HepG2 (cell line): Measurements from ENCODE around the gene C6orf132. TPM values are rescaled to one million over a fixed set of nuclear protein-coding genes. Genes with fewer than 3 reads are reported as not detected.
A peak's percentile ranks its signal among the peaks of the same experiment; 100 is the strongest.

Experiments
- ATAC-seq: fragments of 200-7000 bp; cut with Tn5 transposase; 3 replicates; pipeline ENCODE4 v1.9.1; 2020; ENCODE audit warnings: mild to moderate bottlenecking, moderate library complexity
- BruUV-seq: library from RNA; stranded (reverse); fragments of 400-500 nt; replicated peaks from 2 replicates; lab custom pipeline; 2021; lab: Mats Ljungman, UMichigan
- CTCF ChIA-PET: fragments of 300-600 bp; formaldehyde crosslinking; extraction: SDS; loops from one replicate; lab custom pipeline; 2021; ENCODE audit warnings: low total read pairs, inconsistent platforms, low intra/inter-chr PET ratio; lab: Yijun Ruan, JAX
- POLR2A ChIA-PET: fragments of 350-600 bp; sonication (Branson Sonifier 250); formaldehyde crosslinking; loops from one replicate; lab custom pipeline; 2020; ENCODE audit warnings: antibody characterized with exemption, inconsistent platforms; lab: Yijun Ruan, JAX
- DNase-seq: peaks from one replicate; pipeline ENCODE4 v3.0.0-alpha.2; 2015; ENCODE audit warnings: low spot score
- FAIRE-seq: peaks from 3 replicates; lab custom pipeline; 2011; peaks lifted over from hg19 to GRCh38; lab: Jason Lieb, UNC
- H2AFZ ChIP-seq: one replicate; pipeline ENCODE4 v1.6.1; 2011; ENCODE audit warnings: low read length, inconsistent platforms
- H3K27ac ChIP-seq: fragments of 300-600 bp; 3 replicates; pipeline ENCODE4 v1.8.0; 2011; ENCODE audit warnings: mixed run types, mild to moderate bottlenecking, mixed read lengths, low read length, inconsistent platforms; ENCODE audit not compliant: insufficient read depth; ENCODE audit errors: extremely low read length
- H3K27me3 ChIP-seq, 2 experiments: fragments of 200-600 bp in 1 of 2; 2 replicates in 1 of 2; 3 replicates in 1 of 2; pipeline versions ENCODE4 v1.6.0 to v1.8.0; 2011; ENCODE audit warnings: low read length in 2 of 2, mild to moderate bottlenecking in 2 of 2, moderate library complexity in 2 of 2, inconsistent platforms in 1 of 2; ENCODE audit not compliant: insufficient read depth in 2 of 2, control insufficient read depth in 1 of 2
- H3K36me3 ChIP-seq, 2 experiments: fragments of 200-600 bp in 1 of 2; replicated peaks in 1 of 2; 2 replicates in 1 of 2; 3 replicates in 1 of 2; pipeline versions ENCODE4 v1.5.1 to v1.8.0; 2011; ENCODE audit warnings: low read length in 2 of 2, inconsistent platforms in 1 of 2; ENCODE audit not compliant: insufficient read depth in 2 of 2, control insufficient read depth in 1 of 2
- H3K4me1 ChIP-seq: 2 replicates; pipeline ENCODE4 v1.5.1; 2012; ENCODE audit warnings: low read length, inconsistent platforms; ENCODE audit not compliant: insufficient read depth
- H3K4me2 ChIP-seq: 2 replicates; pipeline ENCODE4 v1.6.0; 2011; ENCODE audit warnings: low read depth, low read length, inconsistent platforms
- H3K4me3 ChIP-seq, 3 experiments: fragments of 200-600 bp in 1 of 3; sonication (generic), shearing (Covaris generic) in 1 of 3; replicated peaks in 1 of 3; 2 replicates each; pipeline ENCODE4 v1.5.1; 2011 to 2016; ENCODE audit warnings: low read length in 3 of 3, inconsistent platforms in 2 of 3, low read depth in 2 of 3, mild to moderate bottlenecking in 2 of 3, control low read depth in 1 of 3, mixed read lengths in 1 of 3; ENCODE audit not compliant: insufficient read depth in 1 of 3
- H3K79me2 ChIP-seq: one replicate; pipeline ENCODE4 v1.6.1; 2011; ENCODE audit warnings: low read length, inconsistent platforms; ENCODE audit not compliant: insufficient read depth
- H3K9ac ChIP-seq: 2 replicates; pipeline ENCODE4 v1.6.0; 2011; ENCODE audit warnings: mild to moderate bottlenecking, low read depth, low read length, inconsistent platforms; ENCODE audit not compliant: insufficient read depth
- H3K9me3 ChIP-seq: 2 replicates; pipeline ENCODE4 v1.5.1; 2012; ENCODE audit warnings: mild to moderate bottlenecking, low read length
- H4K20me1 ChIP-seq: 2 replicates; pipeline ENCODE4 v1.6.0; 2011; ENCODE audit warnings: inconsistent platforms, mild to moderate bottlenecking, low read length, moderate library complexity; ENCODE audit not compliant: insufficient read depth
- GATAD2A ChIP-seq: IDR thresholded peaks from 2 replicates; pipeline ENCODE4 v1.6.1; 2016
- KMT2A ChIP-seq: sonication (generic); formaldehyde crosslinking; IDR thresholded peaks from 2 replicates; pipeline ENCODE4 v1.4.0; 2020; ENCODE audit warnings: missing genetic modification reagents
- MAFG ChIP-seq: sonication (generic); formaldehyde crosslinking; IDR thresholded peaks from 2 replicates; pipeline ENCODE4 v1.5.1; 2020; ENCODE audit warnings: mild to moderate bottlenecking, missing genetic modification reagents
- MTA1 ChIP-seq: sonication (generic); formaldehyde crosslinking; IDR thresholded peaks from 2 replicates; pipeline ENCODE4 v1.4.0; 2020; ENCODE audit warnings: missing genetic modification reagents, mild to moderate bottlenecking, borderline replicate concordance
- MXD4 ChIP-seq: IDR thresholded peaks from 2 replicates; pipeline ENCODE4 v1.6.1; 2016; ENCODE audit warnings: mild to moderate bottlenecking, missing biosample characterization, missing genetic modification reagents
- NR2F6 ChIP-seq, 2 experiments: IDR thresholded peaks; 2 replicates each; pipeline ENCODE4 v1.6.1; 2016; ENCODE audit warnings: antibody characterized with exemption in 1 of 2, mild to moderate bottlenecking in 1 of 2
- PHF20 ChIP-seq: sonication (generic); formaldehyde crosslinking; IDR thresholded peaks from 2 replicates; pipeline ENCODE4 v1.5.0; 2020; ENCODE audit warnings: mild to moderate bottlenecking, missing genetic modification reagents
- SMYD3 ChIP-seq: sonication (generic); formaldehyde crosslinking; IDR thresholded peaks from 2 replicates; pipeline ENCODE4 v1.8.1; 2023; ENCODE audit warnings: mild to moderate bottlenecking, missing genetic modification reagents
- SP4 ChIP-seq: sonication (generic); formaldehyde crosslinking; IDR thresholded peaks from 2 replicates; pipeline ENCODE4 v1.8.1; 2023; ENCODE audit warnings: mild to moderate bottlenecking, missing genetic modification reagents
- ZFP82 ChIP-seq: sonication (generic); formaldehyde crosslinking; IDR thresholded peaks from 2 replicates; pipeline ENCODE4 v1.5.1; 2020; ENCODE audit warnings: mild to moderate bottlenecking, missing genetic modification reagents, borderline replicate concordance
- ZNF121 ChIP-seq: sonication (generic); formaldehyde crosslinking; IDR thresholded peaks from 2 replicates; pipeline ENCODE4 v1.5.0; 2020; ENCODE audit warnings: mild to moderate bottlenecking, missing genetic modification reagents
- ZNF616 ChIP-seq: sonication (generic); formaldehyde crosslinking; IDR thresholded peaks from 2 replicates; pipeline ENCODE4 v1.5.0; 2020; ENCODE audit warnings: low read depth, mild to moderate bottlenecking, missing genetic modification reagents
- ZNF879 ChIP-seq: sonication (generic); formaldehyde crosslinking; IDR thresholded peaks from 2 replicates; pipeline ENCODE4 v1.8.1; 2023; ENCODE audit warnings: missing genetic modification reagents
- WGBS: methylation state at CpG from one replicate; pipeline ENCODE4 v1.1.6; 2017; ENCODE audit warnings: low lambda C conversion rate; 5-methylcytosine and 5-hydroxymethylcytosine counted together
- in situ Hi-C: cut with HindIII; loops from 2 replicates; pipeline ENCODE4 v1.10.0; 2017; ENCODE audit warnings: low pct_unique_long_range_greater_than_20kb; ENCODE audit not compliant: extremely low pct_ligation_motif_present
- intact Hi-C: fragments of 100-400 bp; cut with micrococcal nuclease; formaldehyde crosslinking; loops from one replicate; pipeline ENCODE4 v1.10.0; 2022; ENCODE audit not compliant: unreplicated experiment
- polyA plus RNA-seq, 8 experiments: library from polyadenylated mRNA; depleted of rRNA in 3 of 8; stranded (reverse) in 7 of 8; unstranded in 1 of 8; fragments of >200 nt; fragmentation: Illumina TruSeq in 4 of 8; extraction: Trizol in 4 of 8; gene quantifications; 2 replicates each; pipeline versions ENCODE4 v1.2.1 to v1.2.3, GENCODE V29; 2011 to 2016; ENCODE audit warnings: low read depth in 4 of 8, missing spikeins in 1 of 8, mixed read lengths in 1 of 8; ENCODE audit not compliant: insufficient read depth in 1 of 8
- total RNA-seq, 5 experiments: library from RNA; depleted of rRNA; stranded (reverse); fragments of >200 nt; fragmentation: Illumina TruSeq; extraction: Trizol; gene quantifications; 2 replicates each; pipeline ENCODE4 v1.2.3, GENCODE V29; 2016; ENCODE audit warnings: low read depth in 1 of 5

Gene C6orf132
- total and polyA plus RNA-seq, 2 of the 13 experiments (the other 11 are each of a cell fraction or from before 2014, with no cell fraction given): 0.78 to 3.0 TPM

DNA sequence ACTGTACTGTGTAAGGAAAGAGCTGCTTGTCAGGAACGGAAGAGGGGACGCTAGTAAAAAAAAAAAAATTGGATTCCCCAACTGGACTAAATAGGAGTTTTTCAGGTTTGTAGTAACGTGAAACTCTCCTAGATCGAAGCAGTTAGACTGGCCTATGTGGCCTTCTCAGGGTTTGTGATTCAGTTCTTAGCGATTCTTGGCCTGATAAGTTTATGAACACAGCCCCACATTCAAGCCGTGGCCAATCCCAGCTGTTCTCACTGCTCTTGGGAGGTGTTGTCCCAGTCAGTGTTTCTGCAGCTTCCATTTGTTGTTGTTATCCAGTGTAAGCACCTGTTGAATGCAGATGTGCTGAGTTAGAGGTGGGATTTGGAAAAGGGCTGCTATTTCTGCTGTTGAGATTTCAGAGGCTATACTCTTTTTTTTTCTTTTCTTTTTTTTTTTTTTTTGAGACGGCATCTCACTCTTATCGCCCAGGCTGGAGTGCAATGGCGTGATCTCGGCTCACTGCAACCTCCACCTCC lies 62.4 kb downstream of the C6orf132 start:
- TF ChIP-seq SP4 (CRISPR knock-in tag) (no peak), ZFP82 (no peak), ZNF879 (no peak), MAFG (no peak), MXD4 (CRISPR knock-in tag) (no peak), GATAD2A (CRISPR knock-in tag) (no peak), NR2F6 (IDR thresholded peaks at IDR 0.05) (no peak), NR2F6 (CRISPR knock-in tag; IDR thresholded peaks at IDR 0.05) (no peak), ZNF616 (CRISPR knock-in tag) (no peak), ZNF121 (CRISPR knock-in tag) (no peak), MTA1 (CRISPR knock-in tag) (no peak), KMT2A (CRISPR knock-in tag) (no peak), SMYD3 (CRISPR knock-in tag) (no peak), PHF20 (CRISPR knock-in tag) (no peak)
- Histone ChIP-seq H3K9me3 (no peaks in the 10 kb centered on the region), H3K4me1 (no peaks in the 10 kb centered on the region), H3K4me2 (no peak overlapping the region), H3K4me3 (no peak overlapping the region), H3K36me3 (peaks cover 8 to 29% of the 10 kb centered on the region in 2 experiments; a peak in 4 of 5 replicates), H2AFZ (no peak overlapping the region), H3K79me2 (no peaks in the 10 kb centered on the region), H3K9ac (no peak overlapping the region), H4K20me1 (no peaks in the 10 kb centered on the region), H3K27ac (no peak overlapping the region), H3K27me3 (no peaks in the 10 kb centered on the region)
- FAIRE-seq: no peak
- intact Hi-C loops: no loop called here
- WGBS: 96% methylated on average over 10 of the region's 10 CpGs
- no peak for DNase-seq
- TSS peak; percentile 40 for BruUV-seq
- no peak for ATAC-seq
- in situ Hi-C loops: loop anchor here (5.0 kb wide), 1 partner anchor 87 kb away; no protein-coding TSS in a partner anchor
- ChIA-PET POLR2A (interaction anchor here (1.4 kb wide), 1 partner anchor 137 kb away, joined by 3 read pairs; the partner anchor contains the start of gene MRPS10), CTCF (no interaction called here)
